Thoracic aorta (tissue), 2 donors: ENCODE measurements around the gene ISL1. TPM values are rescaled to one million over a fixed set of nuclear protein-coding genes. Genes with fewer than 3 reads are reported as not detected.

Source experiments
- ATAC-seq: fragments of 150-250 bp; one replicate; pipeline ENCODE4 v1.8.0; 2017; ENCODE audit warnings: low read depth; ENCODE audit not compliant: insufficient number of reproducible peaks, low FRiP score
- DNase-seq: peaks from one replicate; pipeline ENCODE4 v3.0.0-alpha.2; 2020; ENCODE audit warnings: low spot score
- H3K27ac ChIP-seq, 2 donors: fragments of 200-600 bp; sonication (generic); 1 replicate in 1 of 2; 2 replicates in 1 of 2; pipeline ENCODE4 v1.5.1; 2016; ENCODE audit warnings: mild to moderate bottlenecking in 2 of 2, moderate library complexity in 2 of 2
- H3K27me3 ChIP-seq: fragments of 200-600 bp; sonication (generic); replicated peaks from 2 replicates; pipeline ENCODE4 v1.6.0; 2016; ENCODE audit warnings: mild to moderate bottlenecking; ENCODE audit not compliant: insufficient read depth
- H3K36me3 ChIP-seq: fragments of 200-600 bp; sonication (generic); one replicate; pipeline ENCODE4 v1.5.1; 2016
- H3K4me1 ChIP-seq, 2 donors: fragments of 200-600 bp; sonication (generic); 1 replicate in 1 of 2; 2 replicates in 1 of 2; pipeline versions ENCODE4 v1.5.1 to v1.6.0; 2016; ENCODE audit warnings: low read depth in 2 of 2, mild to moderate bottlenecking in 1 of 2; ENCODE audit not compliant: control insufficient read depth in 1 of 2
- H3K4me3 ChIP-seq: fragments of 200-600 bp; sonication (generic); 2 replicates; pipeline ENCODE4 v1.5.1; 2016; ENCODE audit warnings: mild to moderate bottlenecking
- H3K9me3 ChIP-seq: fragments of 200-600 bp; sonication (generic); 2 replicates; pipeline ENCODE4 v1.5.1; 2016
- CTCF ChIP-seq: fragments of 200-600 bp; sonication (generic); IDR thresholded peaks from one replicate; pipeline ENCODE4 v1.5.1; 2019; ENCODE audit warnings: antibody characterized with exemption
- total RNA-seq, 2 donors: library from RNA; depleted of rRNA; stranded (reverse); fragments of >200 nt; gene quantifications; one replicate each; pipeline versions ENCODE4 v1.1.0 to v1.2.3, GENCODE V29; 2016

Gene ISL1
- total RNA-seq, 2 donors from 2014 or later: not detected

- Histone ChIP-seq H3K4me1 (no peaks in the 10 kb centered on the region), H3K36me3 (no peaks in the 10 kb centered on the region), H3K27ac (no peak overlapping the region), H3K4me3 (no peak overlapping the region), H3K27me3 (no peaks in the 10 kb centered on the region), H3K9me3 (no peaks in the 10 kb centered on the region)
- no peak for TF ChIP-seq CTCF
- no peak for ATAC-seq
- no peak for DNase-seq
These were observed 32.9 kb downstream of the ISL1 start for GRCh38 chr5:51416149-51416548.

- TF ChIP-seq CTCF: no peak
These were observed 49.9 kb downstream of the ISL1 start for GRCh38 chr5:51433052-51433710.

GRCh38 chr5:51439232-51439631 lies 56.0 kb downstream of the ISL1 start:
- no peaks in the 10 kb centered on the region for H3K9me3 ChIP-seq
- H3K36me3 ChIP-seq: no peaks in the 10 kb centered on the region
- H3K4me1 ChIP-seq: no peaks in the 10 kb centered on the region
- no peak for TF ChIP-seq CTCF
- no peak overlapping the region for H3K4me3 ChIP-seq
- no peak for ATAC-seq
- DNase-seq: no peak
- no peaks in the 10 kb centered on the region for H3K27me3 ChIP-seq
- no peak overlapping the region for H3K27ac ChIP-seq

More at GRCh38 chr5:51433052-51433710, 49.9 kb downstream of the ISL1 start:
- H3K9me3 ChIP-seq: no peaks in the 10 kb centered on the region
- no peaks in the 10 kb centered on the region for H3K27me3 ChIP-seq
- DNase-seq (no peak), ATAC-seq (no peak)
- H3K27ac ChIP-seq: no peak overlapping the region
- H3K4me3 ChIP-seq: no peak overlapping the region
- H3K4me1 ChIP-seq: no peaks in the 10 kb centered on the region
- no peaks in the 10 kb centered on the region for H3K36me3 ChIP-seq
